ENCODE results near the gene ZSCAN23. TPM values are rescaled to one million over a fixed set of nuclear protein-coding genes. Genes with fewer than 3 reads are reported as not detected.
"Not testable (repeated sequence)": the region's sequence is repeated elsewhere in the genome, so short reads cannot be mapped to it uniquely, and the experiment has no call there.

Gene ZSCAN23
- total and polyA plus RNA-seq, 8 donors: 1.2 to 25.0 (median 20.9) TPM

DNA sequence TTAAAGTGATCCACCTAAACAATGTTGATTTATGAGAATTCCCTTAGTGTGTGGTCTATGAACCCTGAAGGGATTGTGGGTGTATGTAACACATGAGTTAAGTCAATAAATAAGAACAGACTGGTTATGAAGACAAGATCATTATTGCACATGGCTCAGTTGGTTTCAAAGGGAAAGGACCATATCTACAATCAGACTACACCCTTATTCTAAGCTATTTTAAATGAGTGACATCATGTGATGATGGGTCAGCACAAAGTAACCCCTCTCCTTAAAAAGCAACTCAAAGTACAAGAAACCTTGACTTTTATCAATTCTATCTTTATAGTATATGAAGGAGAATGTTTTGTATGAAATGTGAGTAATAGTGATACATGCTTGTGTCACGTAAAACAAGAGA, 15.3 kb upstream of the ZSCAN23 start:
- TF ChIP-seq, protein P1, sequence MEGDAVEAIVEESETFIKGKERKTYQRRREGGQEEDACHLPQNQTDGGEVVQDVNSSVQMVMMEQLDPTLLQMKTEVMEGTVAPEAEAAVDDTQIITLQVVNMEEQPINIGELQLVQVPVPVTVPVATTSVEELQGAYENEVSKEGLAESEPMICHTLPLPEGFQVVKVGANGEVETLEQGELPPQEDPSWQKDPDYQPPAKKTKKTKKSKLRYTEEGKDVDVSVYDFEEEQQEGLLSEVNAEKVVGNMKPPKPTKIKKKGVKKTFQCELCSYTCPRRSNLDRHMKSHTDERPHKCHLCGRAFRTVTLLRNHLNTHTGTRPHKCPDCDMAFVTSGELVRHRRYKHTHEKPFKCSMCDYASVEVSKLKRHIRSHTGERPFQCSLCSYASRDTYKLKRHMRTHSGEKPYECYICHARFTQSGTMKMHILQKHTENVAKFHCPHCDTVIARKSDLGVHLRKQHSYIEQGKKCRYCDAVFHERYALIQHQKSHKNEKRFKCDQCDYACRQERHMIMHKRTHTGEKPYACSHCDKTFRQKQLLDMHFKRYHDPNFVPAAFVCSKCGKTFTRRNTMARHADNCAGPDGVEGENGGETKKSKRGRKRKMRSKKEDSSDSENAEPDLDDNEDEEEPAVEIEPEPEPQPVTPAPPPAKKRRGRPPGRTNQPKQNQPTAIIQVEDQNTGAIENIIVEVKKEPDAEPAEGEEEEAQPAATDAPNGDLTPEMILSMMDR (IDR thresholded peaks at IDR 0.05): no peak
- Histone ChIP-seq H3K36me3 (no peaks in the 10 kb centered on the region), H3K4me1 (no peaks in the 10 kb centered on the region), H3K27ac (no peak overlapping the region), H3K4me3 (no peak overlapping the region), H3K27me3 (peaks cover 6 to 65% of the 10 kb centered on the region in 2 donors), H3K9me3 (no peaks in the 10 kb centered on the region)
- no peak for ATAC-seq
- intact Hi-C loops (cut with DNase I): no loop called here
- no peak for DNase-seq

DNA sequence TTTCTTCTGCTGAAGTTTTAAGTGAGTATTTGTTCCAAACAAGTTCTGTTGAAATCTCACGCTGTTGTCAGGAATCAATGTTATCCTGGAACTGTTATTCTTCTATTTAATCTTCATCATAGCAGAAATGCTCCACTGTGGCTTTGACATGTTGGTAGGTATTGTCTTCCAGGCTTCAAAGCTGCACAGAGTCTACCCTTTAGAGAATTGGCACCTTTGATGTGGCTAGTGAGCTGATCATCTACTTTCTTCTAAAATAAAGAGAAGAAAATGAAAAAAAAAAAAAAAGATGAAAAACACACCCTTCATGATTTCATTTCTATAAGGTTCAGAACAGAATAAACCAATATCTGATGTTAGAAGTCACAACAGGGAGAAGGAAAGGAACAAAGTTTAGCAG, 5.8 kb upstream of the ZSCAN23 start:
- Histone ChIP-seq H3K4me1 (no peaks in the 10 kb centered on the region), H3K27ac (no peak overlapping the region), H3K36me3 (no peaks in the 10 kb centered on the region), H3K4me3 (no peak overlapping the region), H3K9me3 (no peaks in the 10 kb centered on the region), H3K27me3 (peaks cover 15 to 82% of the 10 kb centered on the region in 2 donors)
- no peak for DNase-seq
- TF ChIP-seq, protein P1 (IDR thresholded peaks at IDR 0.05): no peak
- ATAC-seq: no peak
- intact Hi-C loops (cut with DNase I): no loop called here

DNA sequence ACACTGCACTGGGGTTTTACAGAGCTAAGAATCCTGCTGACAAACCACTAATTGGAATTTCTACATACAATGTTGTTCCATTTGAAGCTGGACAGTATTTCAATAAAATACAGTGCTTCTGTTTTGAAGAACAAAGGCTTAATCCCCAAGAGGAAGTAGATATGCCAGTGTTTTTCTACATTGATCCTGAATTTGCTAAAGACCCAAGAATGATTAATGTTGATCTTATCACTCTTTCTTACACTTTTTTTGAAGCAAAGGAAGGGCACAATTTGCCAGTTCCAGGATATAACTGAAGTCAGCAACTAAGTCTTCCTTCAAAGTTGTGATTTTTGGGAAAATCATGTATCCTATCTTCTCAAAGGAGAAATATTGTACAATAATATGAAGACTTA, 4.2 kb upstream of the ZSCAN23 start:
- intact Hi-C loops (cut with DNase I); H3K4me3 ChIP-seq; H3K36me3 ChIP-seq; DNase-seq; H3K27ac ChIP-seq; ATAC-seq; H3K4me1 ChIP-seq; H3K9me3 ChIP-seq: not testable (repeated sequence)
- peaks cover 8 to 82% of the 10 kb centered on the region in 2 donors for H3K27me3 ChIP-seq

DNA sequence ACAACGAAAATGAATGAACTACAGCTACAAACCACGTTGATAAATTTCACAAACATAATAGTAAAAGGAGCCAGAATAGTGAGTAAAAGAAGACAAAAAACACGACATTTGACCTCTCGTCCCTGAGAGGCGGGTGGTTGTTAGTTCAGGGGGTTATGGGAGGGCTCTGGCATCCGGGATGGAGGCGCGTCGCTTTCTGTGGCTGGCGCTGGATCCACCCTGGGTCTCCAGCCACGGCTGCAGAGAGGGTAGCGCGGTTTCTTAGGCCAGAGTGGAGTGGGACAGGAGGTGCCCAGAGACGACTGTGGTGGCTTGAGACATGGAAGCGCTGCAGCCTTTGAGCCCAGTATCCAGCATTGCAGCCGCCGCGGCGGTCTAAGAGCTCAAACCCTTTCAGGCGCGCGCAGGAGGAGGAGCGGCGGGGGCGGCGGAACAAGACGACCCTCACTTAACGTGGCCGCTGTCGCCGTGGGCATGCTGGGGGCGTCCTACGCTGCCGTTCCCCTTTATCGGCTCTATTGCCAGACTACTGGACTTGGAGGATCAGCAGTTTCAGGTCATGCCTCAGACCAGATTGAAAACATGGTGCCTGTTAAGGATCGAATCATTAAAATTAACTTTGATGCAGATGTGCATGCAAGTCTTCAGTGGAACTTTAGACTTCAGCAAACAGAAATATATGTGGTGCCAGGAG, 3.7 kb upstream of the ZSCAN23 start:
- intact Hi-C loops (cut with DNase I): no loop called here
- H3K27me3 ChIP-seq: peaks cover 8 to 80% of the 10 kb centered on the region in 2 donors
- no peaks in the 10 kb centered on the region for H3K4me1 ChIP-seq
- H3K9me3 ChIP-seq: no peaks in the 10 kb centered on the region
- H3K36me3 ChIP-seq: no peaks in the 10 kb centered on the region
- DNase-seq (peak in 3 of 4 donors; percentile 23 to 73 (median 25)), ATAC-seq (peak; percentile 23)
- no peak overlapping the region for H3K27ac ChIP-seq
- TF ChIP-seq, protein P1 (IDR thresholded peaks at IDR 0.05): no peak
- no peak overlapping the region for H3K4me3 ChIP-seq

DNA sequence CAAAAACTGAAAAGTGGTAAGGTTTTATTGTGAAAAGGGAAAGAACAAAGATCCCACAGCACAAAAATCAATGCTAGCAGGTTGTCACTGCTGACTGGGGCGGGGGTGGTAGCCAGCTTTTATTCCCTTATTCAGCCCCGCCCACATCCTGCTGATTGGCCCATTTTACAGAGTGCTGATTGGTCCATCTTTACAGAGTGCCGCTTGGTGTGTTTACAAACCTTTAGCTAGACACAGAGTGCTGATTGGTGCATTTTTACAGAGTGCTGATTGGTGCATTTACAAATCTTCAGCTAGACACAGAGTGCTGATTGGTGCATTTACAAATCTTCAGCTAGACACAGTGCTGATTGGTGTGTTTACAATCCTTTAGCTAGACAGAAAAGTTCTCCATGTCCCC, 1.5 kb upstream of the ZSCAN23 start:
- DNase-seq; H3K4me1 ChIP-seq; H3K9me3 ChIP-seq; H3K27ac ChIP-seq; H3K36me3 ChIP-seq; ATAC-seq; H3K4me3 ChIP-seq; intact Hi-C loops (cut with DNase I): not testable (repeated sequence)
- H3K27me3 ChIP-seq: peaks cover 8 to 66% of the 10 kb centered on the region in 2 donors

DNA sequence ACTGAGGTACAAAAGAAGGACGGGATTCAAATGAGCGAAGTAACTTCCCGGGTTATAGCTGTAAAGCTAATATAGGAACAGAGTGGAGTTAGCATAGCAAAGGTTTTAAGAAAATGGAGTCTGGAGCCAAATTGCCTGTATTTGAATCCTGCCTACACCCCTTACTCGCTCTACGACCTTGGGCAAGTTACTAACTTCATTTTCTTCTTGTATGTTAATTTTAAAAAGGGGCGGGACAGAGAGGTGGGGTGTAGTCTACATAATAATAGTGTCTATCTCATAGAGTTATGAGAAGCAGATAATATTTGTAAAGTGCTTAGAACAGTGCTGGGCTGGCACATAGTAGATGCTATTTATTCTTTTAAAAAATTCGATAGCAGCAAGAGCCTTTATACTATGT, 705 bp downstream of the ZSCAN23 start:
- TF ChIP-seq, protein P1 (IDR thresholded peaks at IDR 0.05): no peak
- Histone ChIP-seq H3K4me1 (no peaks in the 10 kb centered on the region), H3K27me3 (peaks cover 8 to 52% of the 10 kb centered on the region in 2 donors), H3K4me3 (peak overlapping the region; percentile 48 to 85), H3K9me3 (no peaks in the 10 kb centered on the region), H3K27ac (no peak overlapping the region), H3K36me3 (no peaks in the 10 kb centered on the region)
- intact Hi-C loops (cut with DNase I): no loop called here
- ATAC-seq (no peak), DNase-seq (no peak)

Data from left lung (tissue), 10 donors.